Fibroblast of lung (primary cell): Measurements from ENCODE around the gene CENPU.

Source experiments
- EZH2 ChIP-seq: IDR thresholded peaks from 2 replicates; pipeline ENCODE4 v1.5.1; 2012; ENCODE audit warnings: low read length, control low read depth, mild to moderate bottlenecking; ENCODE audit errors: missing control alignments
- TF ChIP-seq, protein P1 (sequence below), 2 donors: IDR thresholded peaks in 1 of 2; conservative IDR thresholded peaks in 1 of 2; 1 replicate in 1 of 2; 2 replicates in 1 of 2; pipeline ENCODE4 v1.5.1; 2011 to 2012; ENCODE audit warnings: low read length in 2 of 2, control low read depth in 1 of 2, inconsistent platforms in 1 of 2, low read depth in 1 of 2, mild to moderate bottlenecking in 1 of 2

DNA sequence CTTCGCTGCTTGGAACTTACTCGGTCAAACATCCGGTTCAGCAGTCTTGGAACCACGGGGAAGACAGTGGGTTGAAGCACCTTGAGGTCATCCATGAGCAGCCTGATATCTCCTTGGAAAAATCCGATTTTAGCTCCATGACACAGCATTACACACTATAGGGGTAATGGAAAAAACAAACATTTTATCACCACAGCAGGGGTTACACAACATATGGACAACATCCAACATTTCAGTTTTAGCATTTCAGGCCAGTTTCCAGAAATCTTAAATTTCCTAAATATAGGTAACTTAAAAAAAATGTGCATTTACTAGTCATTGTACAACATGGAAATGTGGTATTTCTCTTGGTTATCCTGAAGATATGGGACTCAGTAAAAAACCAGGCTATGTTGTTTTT, 34.4 kb upstream of the CENPU start:
- TF ChIP-seq, protein P1, sequence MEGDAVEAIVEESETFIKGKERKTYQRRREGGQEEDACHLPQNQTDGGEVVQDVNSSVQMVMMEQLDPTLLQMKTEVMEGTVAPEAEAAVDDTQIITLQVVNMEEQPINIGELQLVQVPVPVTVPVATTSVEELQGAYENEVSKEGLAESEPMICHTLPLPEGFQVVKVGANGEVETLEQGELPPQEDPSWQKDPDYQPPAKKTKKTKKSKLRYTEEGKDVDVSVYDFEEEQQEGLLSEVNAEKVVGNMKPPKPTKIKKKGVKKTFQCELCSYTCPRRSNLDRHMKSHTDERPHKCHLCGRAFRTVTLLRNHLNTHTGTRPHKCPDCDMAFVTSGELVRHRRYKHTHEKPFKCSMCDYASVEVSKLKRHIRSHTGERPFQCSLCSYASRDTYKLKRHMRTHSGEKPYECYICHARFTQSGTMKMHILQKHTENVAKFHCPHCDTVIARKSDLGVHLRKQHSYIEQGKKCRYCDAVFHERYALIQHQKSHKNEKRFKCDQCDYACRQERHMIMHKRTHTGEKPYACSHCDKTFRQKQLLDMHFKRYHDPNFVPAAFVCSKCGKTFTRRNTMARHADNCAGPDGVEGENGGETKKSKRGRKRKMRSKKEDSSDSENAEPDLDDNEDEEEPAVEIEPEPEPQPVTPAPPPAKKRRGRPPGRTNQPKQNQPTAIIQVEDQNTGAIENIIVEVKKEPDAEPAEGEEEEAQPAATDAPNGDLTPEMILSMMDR (conservative IDR thresholded peaks at IDR 0.05 in 1 of 2, IDR thresholded peaks at IDR 0.05 in 1 of 2; ENCODE audit: low read depth in 1 of 2, low read length in 2 of 2), result no peak
- no peak for TF ChIP-seq EZH2
